ENCODE data around the gene C5orf34.
"Not testable (repeated sequence)": the region's sequence is repeated elsewhere in the genome, so short reads cannot be mapped to it uniquely, and the experiment has no call there.

C5orf34 gene

DNA sequence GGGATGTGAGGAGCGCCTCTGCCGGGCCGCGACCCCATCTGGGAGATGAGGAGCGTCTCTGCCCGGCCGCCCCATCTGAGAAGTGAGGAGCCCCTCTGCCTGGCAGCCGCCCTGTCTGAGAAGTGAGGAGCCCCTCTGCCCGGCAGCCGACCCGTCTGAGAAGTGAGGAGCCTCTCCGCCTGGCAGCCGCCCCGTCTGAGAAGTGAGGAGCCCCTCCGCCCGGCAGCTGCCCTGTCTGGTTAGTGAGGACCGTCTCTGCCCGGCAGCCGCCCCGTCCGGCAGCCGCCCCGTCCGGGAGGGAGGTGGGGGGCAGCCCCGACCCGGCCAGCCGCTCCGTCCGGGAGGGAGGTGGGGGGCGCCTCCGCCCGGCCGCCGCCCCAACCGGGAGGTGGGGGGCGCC lies 3.9 kb downstream of the C5orf34 start:
- not testable (repeated sequence) for DNase-seq

DNA sequence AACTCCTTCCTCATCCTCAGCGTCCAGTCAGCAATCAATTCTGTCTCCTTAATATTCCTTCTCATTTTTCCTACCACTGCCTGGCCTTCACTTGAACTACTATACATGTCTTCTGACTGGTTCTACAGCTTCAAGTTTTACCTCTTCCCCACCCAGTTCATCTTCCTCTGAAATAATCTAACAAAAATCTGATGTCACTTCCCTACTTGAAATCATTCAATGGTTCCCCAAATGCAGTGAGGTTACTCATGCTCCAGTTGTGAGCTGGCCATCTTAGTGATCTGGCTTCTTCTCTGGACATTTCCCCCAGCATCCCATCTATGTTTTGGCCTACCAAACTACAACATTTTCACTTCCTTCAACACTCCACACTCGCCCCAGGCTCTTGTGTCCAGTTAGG lies 16.4 kb downstream of the C5orf34 start:
- DNase-seq: no peak

DNA sequence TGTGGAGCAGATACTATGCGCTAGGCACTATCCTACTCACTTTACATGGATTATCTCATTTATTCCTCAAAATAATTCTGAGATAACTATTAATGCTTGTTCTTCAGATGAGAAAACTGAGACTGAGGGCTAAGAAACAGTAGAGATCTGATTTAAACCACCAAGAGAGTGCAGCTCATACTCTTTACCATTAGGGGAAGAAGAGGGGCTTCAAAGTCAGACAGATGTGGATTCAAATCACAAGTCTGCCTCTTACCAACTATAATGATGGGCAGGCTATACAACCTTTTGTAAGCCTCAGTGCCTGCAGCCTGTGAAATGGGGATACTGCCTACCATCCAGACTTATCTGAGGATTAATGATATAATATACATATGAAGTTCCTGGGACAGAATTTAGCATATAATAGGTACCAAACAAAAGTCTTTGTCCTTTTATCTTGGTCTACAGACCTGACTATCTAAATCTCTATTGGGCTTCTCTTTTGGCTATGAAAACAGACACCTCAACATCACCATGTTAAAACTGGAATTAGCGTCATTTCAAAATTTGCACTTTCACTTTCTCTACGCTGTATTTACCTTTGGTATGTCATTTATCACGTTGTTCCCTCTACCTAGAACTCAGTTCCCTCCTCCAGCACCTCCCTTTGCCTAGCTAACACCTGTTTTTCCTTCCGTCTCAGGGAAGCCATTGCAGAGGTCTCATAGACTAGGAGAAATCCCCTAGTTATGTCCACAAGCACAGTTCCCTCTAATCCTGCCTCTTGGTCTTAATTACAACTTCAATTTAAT lies 17.4 kb downstream of the C5orf34 start:
- DNase-seq: peak; percentile 9

- DNase-seq: no peak
These were observed 23.6 kb downstream of the C5orf34 start for GRCh38 chr5:43491326-43491725.

GRCh38 chr5:43486353-43486752 lies 28.6 kb downstream of the C5orf34 start:
- no peak for DNase-seq

- peak; percentile 1 for DNase-seq
These were observed 29.5 kb downstream of the C5orf34 start for GRCh38 chr5:43485406-43485805.

GRCh38 chr5:43484106-43484849 lies 30.7 kb downstream of the C5orf34 start:
- DNase-seq: peak; percentile 89

DNA sequence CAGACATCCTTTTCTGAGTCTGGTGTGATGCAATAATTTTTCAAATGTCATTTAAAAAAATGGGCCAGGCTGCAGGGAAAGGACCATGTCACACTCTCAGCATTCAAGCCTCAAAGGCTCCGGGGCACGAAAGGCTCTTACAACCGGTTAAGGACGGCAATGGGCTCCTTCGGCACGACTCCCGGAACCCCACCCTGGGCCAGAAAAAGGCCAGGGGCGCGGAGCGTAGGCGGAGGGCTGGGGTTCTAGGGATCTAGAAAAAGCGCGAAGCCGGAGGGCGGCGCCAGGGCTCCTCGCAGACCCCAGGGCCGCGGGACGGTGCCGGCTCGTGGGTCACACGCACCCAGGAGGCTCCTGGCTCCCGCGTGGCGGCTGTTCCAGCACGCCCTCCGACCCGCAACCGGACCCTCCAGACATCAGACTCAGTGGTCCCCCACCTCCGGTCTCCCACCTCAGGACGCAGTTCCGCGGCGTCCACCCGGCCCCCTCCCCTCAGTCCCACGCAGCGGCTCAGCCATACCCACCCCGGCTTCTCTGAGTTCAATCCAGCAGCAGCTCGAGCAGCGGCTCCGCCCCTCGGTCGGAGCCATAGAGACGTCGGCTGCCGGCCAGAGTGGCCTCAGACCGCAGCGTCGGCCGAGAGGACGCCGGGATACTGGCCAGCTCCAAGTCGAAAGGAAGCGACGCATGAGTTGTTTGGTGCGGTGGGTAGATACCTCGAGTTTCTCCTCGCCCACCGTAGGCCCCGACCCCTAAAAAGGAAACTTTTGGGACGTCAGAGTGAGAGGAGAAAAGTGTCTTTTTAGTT lies 31.4 kb downstream of the C5orf34 start, which contains the start of gene TMEM267:
TMEM267 (minus strand) TSS at position 568 of the 808 bp plus-strand sequence. CDS start 29,896 bp downstream, outside the sequence.
- DNase-seq: peak; percentile 90

DNA sequence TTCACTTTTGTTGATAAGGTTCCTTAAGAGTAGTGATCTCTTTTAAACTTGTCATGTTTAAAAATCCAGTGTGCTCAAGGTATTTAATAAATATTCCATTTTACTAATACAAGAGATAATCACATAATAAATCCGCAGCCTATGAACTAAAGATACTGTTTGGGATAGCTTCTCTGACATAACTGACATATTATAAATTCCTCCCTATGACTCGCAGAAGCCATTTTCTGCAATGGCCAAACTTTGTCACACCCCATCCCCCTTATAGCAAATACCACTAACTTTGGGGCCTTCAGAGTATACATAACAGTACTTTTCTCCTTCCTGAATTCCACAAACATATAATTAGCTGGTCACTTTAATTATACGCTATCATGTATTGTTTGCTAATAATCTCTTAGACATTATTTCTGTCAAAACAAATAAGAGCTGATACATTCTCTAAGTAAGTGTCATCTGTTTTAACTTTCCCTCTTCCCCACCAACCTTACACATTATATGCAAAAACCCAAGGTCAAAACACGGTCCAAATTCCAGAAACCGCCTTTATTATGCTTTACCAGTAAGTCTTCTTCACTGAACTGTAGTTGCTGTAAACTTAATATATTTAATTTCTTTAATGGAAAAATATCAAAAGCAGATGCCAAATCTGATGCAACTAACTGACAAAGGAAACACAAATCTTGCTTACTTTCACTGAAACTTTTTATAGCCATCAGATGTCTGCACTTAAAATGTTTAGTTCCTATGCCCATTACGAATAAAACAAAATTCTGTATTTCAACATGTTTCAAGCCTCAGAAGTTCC lies 32.3 kb downstream of the C5orf34 start:
- DNase-seq: no peak

GRCh38 chr5:43469671-43470391 lies 45.1 kb downstream of the C5orf34 start:
- DNase-seq: no peak

GRCh38 chr5:43467100-43467499 lies 47.8 kb downstream of the C5orf34 start:
- no peak for DNase-seq

DNA sequence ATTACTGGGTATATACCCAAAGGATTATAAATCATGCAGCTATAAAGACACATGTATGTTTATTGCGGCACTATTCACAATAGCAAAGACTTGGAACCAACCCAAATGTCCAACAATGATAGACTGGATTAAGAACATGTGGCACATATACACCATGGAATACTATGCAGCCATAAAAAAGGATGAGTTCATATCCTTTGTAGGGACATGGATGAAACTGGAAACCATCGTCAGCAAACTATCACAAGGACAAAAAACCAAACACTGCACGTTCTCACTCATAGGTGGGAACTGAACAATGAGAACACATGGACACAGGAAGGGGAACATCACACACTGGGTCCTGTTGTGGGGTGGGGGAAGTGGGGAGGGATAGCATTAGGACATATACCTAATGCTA lies 49.5 kb downstream of the C5orf34 start:
- DNase-seq: not testable (repeated sequence)

DNA sequence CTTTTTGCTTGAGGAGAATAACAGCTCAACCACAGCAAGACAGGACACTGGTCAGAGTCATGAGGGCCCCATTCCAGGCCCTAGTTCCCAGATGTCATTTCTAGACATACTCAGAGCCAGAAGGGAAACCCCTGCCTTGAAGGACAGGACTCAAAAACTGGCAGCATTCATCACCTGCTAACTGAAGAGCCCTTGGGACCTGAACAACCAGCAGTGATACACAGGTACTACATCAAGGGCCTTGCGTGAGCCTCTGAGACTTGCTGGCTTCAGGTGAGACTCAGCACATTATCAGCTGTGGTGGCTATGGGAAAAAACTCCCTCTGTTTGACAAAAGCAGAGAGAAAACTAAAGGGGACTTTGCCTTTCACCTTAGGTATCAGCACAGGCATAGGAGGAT lies 53.9 kb downstream of the C5orf34 start:
- no peak for DNase-seq

GRCh38 chr5:43456556-43456955 lies 58.4 kb downstream of the C5orf34 start:
- DNase-seq: no peak

GRCh38 chr5:43441575-43441974 lies 73.4 kb downstream of the C5orf34 start:
- not testable (repeated sequence) for DNase-seq

- no peak for DNase-seq
These were observed 77.8 kb downstream of the C5orf34 start for GRCh38 chr5:43437062-43437660.
